Hepatocyte (in vitro differentiated cells): Measurements from ENCODE around the gene BCL2. TPM values are rescaled to one million over a fixed set of nuclear protein-coding genes. Genes with fewer than 3 reads are reported as not detected.

Experiments
- DNase-seq: peaks from one replicate; pipeline ENCODE4 v3.0.0-alpha.2; 2016; ENCODE audit warnings: low spot score
- H2AFZ ChIP-seq: fragments of 200-600 bp; sonication (generic); 2 replicates; pipeline ENCODE4 v1.6.0; 2016; ENCODE audit warnings: antibody characterized with exemption, mild to moderate bottlenecking
- H3K27ac ChIP-seq: fragments of 200-600 bp; sonication (generic); 2 replicates; pipeline ENCODE4 v1.5.1; 2016; ENCODE audit warnings: mild to moderate bottlenecking
- H3K27me3 ChIP-seq: fragments of 200-600 bp; sonication (generic); 2 replicates; pipeline ENCODE4 v1.6.1; 2016
- H3K36me3 ChIP-seq: fragments of 200-600 bp; sonication (generic); replicated peaks from 2 replicates; pipeline ENCODE4 v1.5.1; 2016; ENCODE audit warnings: low read depth; ENCODE audit not compliant: insufficient read depth
- H3K4me1 ChIP-seq: fragments of 200-600 bp; sonication (generic); 2 replicates; pipeline ENCODE4 v1.5.1; 2016; ENCODE audit warnings: mild to moderate bottlenecking, moderate library complexity; ENCODE audit not compliant: insufficient read depth
- H3K4me2 ChIP-seq: fragments of 200-600 bp; sonication (generic); 2 replicates; pipeline ENCODE4 v1.6.0; 2016
- H3K4me3 ChIP-seq: fragments of 200-600 bp; sonication (generic); 2 replicates; pipeline ENCODE4 v1.5.1; 2016; ENCODE audit warnings: mild to moderate bottlenecking
- H3K79me2 ChIP-seq: fragments of 200-600 bp; sonication (generic); 2 replicates; pipeline ENCODE4 v1.6.0; 2017; ENCODE audit warnings: mild to moderate bottlenecking
- H3K9me2 ChIP-seq: fragments of 200-600 bp; sonication (generic); replicated peaks from 2 replicates; pipeline ENCODE4 v1.6.0; 2017; ENCODE audit warnings: mild to moderate bottlenecking; ENCODE audit not compliant: insufficient read depth
- H3K9me3 ChIP-seq: fragments of 200-600 bp; sonication (generic); 2 replicates; pipeline ENCODE4 v1.5.1; 2016; ENCODE audit warnings: low read depth, mild to moderate bottlenecking
- H4K20me1 ChIP-seq: fragments of 200-600 bp; sonication (generic); 2 replicates; pipeline ENCODE4 v1.6.0; 2016; ENCODE audit warnings: mild to moderate bottlenecking; ENCODE audit not compliant: insufficient read depth, poor library complexity, severe bottlenecking
- EZH2 ChIP-seq: fragments of 200-600 bp; sonication (generic); IDR thresholded peaks from 2 replicates; pipeline ENCODE4 v1.6.1; 2016; ENCODE audit warnings: antibody characterized with exemption, mild to moderate bottlenecking, borderline replicate concordance
- EZH2phosphoT487 ChIP-seq: fragments of 200-600 bp; sonication (generic); IDR thresholded peaks from one replicate; pipeline ENCODE4 v1.6.1; 2018; ENCODE audit warnings: antibody characterized with exemption, mild to moderate bottlenecking, low read depth, moderate library complexity; ENCODE audit not compliant: unreplicated experiment, severe bottlenecking
- WGBS: methylation state at CpG from one replicate; pipeline ENCODE4 v1.1.6; 2016; ENCODE audit warnings: low lambda C conversion rate; ENCODE audit errors: missing lambda C conversion rate; 5-methylcytosine and 5-hydroxymethylcytosine counted together
- polyA plus RNA-seq: library from polyadenylated mRNA; unstranded; fragments of >200 nt; fragmentation: Nextera tagmentation; extraction: Ambion mirVana; gene quantifications from 2 replicates; pipeline ENCODE4 v1.2.1, GENCODE V29; 2016
- total RNA-seq: library from RNA; depleted of rRNA; stranded (reverse); fragments of >200 nt; gene quantifications from 2 replicates; pipeline ENCODE4 v1.2.3, GENCODE V29; 2014
- TF ChIP-seq, protein P1 (sequence below): fragments of 200-600 bp; sonication (generic); IDR thresholded peaks from 2 replicates; pipeline ENCODE4 v1.5.1; 2016; ENCODE audit warnings: antibody characterized with exemption, mild to moderate bottlenecking; ENCODE audit not compliant: poor library complexity

Gene BCL2
- total and polyA plus RNA-seq, 2 experiments from 2014 or later, result 1.0 to 11.4 TPM

DNA sequence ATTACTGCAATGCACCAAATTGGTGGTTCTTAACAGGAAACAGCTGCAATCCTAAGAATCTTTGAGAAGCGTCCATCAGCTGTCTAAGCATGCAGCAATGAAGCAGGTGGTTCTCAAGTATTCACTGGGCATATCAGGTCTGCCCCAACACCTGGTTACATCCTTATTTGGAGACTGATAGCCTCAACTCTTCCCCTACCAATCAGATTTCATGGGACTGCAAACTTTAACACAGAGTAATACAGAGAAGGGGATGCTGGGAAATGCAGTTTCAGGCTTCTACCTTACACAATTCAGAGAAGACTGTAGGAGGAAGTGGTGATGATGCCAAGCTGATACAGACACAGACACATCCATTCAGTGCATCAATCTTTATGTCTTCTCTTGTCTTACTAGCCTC lies 240.5 kb downstream of the BCL2 start:
- Histone ChIP-seq H3K4me2 (no peak overlapping the region), H2AFZ (no peak overlapping the region), H3K36me3 (no peaks in the 10 kb centered on the region), H3K27me3 (no peaks in the 10 kb centered on the region), H3K27ac (no peak overlapping the region), H4K20me1 (no peaks in the 10 kb centered on the region), H3K4me1 (no peaks in the 10 kb centered on the region), H3K9me2 (no peaks in the 10 kb centered on the region), H3K79me2 (no peaks in the 10 kb centered on the region), H3K4me3 (no peak overlapping the region), H3K9me3 (no peaks in the 10 kb centered on the region)
- 74% methylated on average over 1 of the region's 1 CpG for WGBS
- TF ChIP-seq EZH2 (no peak), EZH2phosphoT487 (no peak)
- TF ChIP-seq, protein P1, sequence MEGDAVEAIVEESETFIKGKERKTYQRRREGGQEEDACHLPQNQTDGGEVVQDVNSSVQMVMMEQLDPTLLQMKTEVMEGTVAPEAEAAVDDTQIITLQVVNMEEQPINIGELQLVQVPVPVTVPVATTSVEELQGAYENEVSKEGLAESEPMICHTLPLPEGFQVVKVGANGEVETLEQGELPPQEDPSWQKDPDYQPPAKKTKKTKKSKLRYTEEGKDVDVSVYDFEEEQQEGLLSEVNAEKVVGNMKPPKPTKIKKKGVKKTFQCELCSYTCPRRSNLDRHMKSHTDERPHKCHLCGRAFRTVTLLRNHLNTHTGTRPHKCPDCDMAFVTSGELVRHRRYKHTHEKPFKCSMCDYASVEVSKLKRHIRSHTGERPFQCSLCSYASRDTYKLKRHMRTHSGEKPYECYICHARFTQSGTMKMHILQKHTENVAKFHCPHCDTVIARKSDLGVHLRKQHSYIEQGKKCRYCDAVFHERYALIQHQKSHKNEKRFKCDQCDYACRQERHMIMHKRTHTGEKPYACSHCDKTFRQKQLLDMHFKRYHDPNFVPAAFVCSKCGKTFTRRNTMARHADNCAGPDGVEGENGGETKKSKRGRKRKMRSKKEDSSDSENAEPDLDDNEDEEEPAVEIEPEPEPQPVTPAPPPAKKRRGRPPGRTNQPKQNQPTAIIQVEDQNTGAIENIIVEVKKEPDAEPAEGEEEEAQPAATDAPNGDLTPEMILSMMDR, result no peak
- no peak for DNase-seq

DNA sequence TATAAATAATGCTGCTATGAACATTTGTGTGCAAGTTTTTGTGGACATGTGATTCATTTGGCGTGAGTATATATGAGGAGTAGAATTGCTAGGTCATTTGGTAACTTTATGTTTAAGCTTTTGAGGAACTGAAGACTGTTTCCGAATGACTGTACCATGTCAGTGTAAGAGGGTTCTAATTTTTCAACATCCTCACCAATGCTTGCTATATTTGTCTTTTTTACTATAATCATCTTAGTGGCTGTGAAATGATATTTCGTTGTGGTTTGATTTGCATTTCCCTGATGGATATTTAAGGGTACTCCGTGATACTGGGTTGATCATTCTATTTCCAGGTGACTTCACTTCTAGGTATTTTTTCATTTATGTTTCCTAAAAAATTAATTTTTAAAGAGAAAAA lies 241.1 kb downstream of the BCL2 start:
- TF ChIP-seq EZH2 (no peak), EZH2phosphoT487 (no peak)
- TF ChIP-seq, protein P1, result no peak
- Histone ChIP-seq H3K4me3 (no peak overlapping the region), H3K79me2 (no peaks in the 10 kb centered on the region), H3K27me3 (no peaks in the 10 kb centered on the region), H3K36me3 (no peaks in the 10 kb centered on the region), H3K9me2 (no peaks in the 10 kb centered on the region), H4K20me1 (no peaks in the 10 kb centered on the region), H3K4me1 (no peaks in the 10 kb centered on the region), H3K9me3 (no peaks in the 10 kb centered on the region), H3K27ac (no peak overlapping the region), H2AFZ (no peak overlapping the region), H3K4me2 (no peak overlapping the region)
- DNase-seq, result no peak
- 93% methylated on average over 4 of the region's 4 CpGs for WGBS

DNA sequence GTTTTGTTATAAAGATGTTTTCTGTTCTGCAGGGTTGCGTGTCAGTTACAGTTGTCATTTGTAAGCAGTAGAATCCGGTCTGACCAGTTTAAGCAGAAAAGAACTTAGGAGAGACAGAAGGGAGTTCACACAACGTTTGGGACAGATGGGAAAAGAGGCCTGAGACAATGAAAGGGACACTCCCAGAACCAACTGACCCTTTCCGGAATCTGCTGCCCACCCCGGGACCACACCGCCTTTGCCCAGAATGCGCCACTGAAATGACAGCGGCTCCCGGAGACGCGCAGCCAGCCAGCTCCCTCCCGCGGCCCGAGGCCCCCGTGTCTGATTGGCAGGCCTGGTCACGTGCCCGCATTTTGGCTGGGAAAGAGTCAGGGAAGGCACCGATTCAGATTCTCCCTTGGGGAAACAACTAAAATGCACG lies 244.6 kb downstream of the BCL2 start:
- Histone ChIP-seq H3K4me3 (peak overlapping the region; percentile 13), H4K20me1 (no peaks in the 10 kb centered on the region), H3K4me2 (peak overlapping the region; percentile 71), H3K27me3 (no peaks in the 10 kb centered on the region), H3K9me2 (no peaks in the 10 kb centered on the region), H3K27ac (peak overlapping the region; percentile 85), H3K79me2 (no peaks in the 10 kb centered on the region), H3K36me3 (no peaks in the 10 kb centered on the region), H3K4me1 (peaks cover 9% of the 10 kb centered on the region), H3K9me3 (no peaks in the 10 kb centered on the region), H2AFZ (peak overlapping the region; percentile 24)
- TF ChIP-seq EZH2 (no peak), EZH2phosphoT487 (no peak)
- TF ChIP-seq, protein P1, result no peak
- peak; percentile 85 for DNase-seq
- WGBS, result 1% methylated on average over 19 of the region's 19 CpGs

GRCh38 chr18:63073481-63073880 lies 246.1 kb downstream of the BCL2 start:
- Histone ChIP-seq H3K9me3 (no peaks in the 10 kb centered on the region), H3K9me2 (no peaks in the 10 kb centered on the region), H3K79me2 (no peaks in the 10 kb centered on the region), H3K36me3 (no peaks in the 10 kb centered on the region), H2AFZ (no peak overlapping the region), H3K27ac (no peak overlapping the region), H3K4me2 (no peak overlapping the region), H3K4me1 (peaks cover 9% of the 10 kb centered on the region), H3K27me3 (no peaks in the 10 kb centered on the region), H4K20me1 (no peaks in the 10 kb centered on the region), H3K4me3 (no peak overlapping the region)
- DNase-seq, result no peak
- TF ChIP-seq, protein P1, result peak; percentile 18
- no peak for TF ChIP-seq EZH2
- 92% methylated on average over 2 of the region's 2 CpGs for WGBS
